Stimulated activated CD4-positive, alpha-beta T cell treated with anti-CD3 and anti-CD28 coated beads, TNF-alpha, amount 100 ng/mL, for 1 hour (primary cell): ENCODE results near the gene STK4.
A peak's percentile ranks its signal among the peaks of the same experiment; 100 is the strongest.

Experiments
- DNase-seq, 3 donors: peaks; one replicate each; pipeline ENCODE4 v3.0.0-alpha.2; 2020; ENCODE audit warnings: low read depth in 3 of 3, low spot score in 1 of 3

The STK4 gene

GRCh38 chr20:44952731-44953130, 13.6 kb upstream of the STK4 start:
- DNase-seq, result no peak

DNA sequence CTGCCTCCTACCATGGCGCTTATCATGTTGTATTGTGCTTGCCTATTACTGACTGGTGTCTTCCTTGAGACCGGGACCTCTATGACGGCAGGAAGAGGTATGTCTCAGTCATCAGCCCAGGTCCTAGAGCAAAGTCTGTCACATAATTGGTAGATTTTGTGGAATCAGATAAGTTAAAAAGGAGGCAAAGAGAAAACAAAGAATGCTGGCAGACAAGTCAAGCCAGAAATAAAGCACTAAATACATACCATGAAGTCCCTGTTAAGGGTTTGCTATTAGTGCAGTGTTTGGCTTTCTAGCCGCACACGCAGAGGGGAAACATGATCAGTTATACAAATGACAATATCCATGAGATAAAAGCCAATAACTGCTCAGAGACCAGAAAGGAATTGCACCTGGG, 12.1 kb upstream of the STK4 start:
- no peak for DNase-seq

- DNase-seq, result no peak
Observed at GRCh38 chr20:44955270-44955669, 11.0 kb upstream of the STK4 start.

GRCh38 chr20:44956410-44956809, 9.9 kb upstream of the STK4 start:
- DNase-seq, result no peak

- no peak for DNase-seq
Observed at GRCh38 chr20:44958276-44958675, 8.0 kb upstream of the STK4 start.

DNA sequence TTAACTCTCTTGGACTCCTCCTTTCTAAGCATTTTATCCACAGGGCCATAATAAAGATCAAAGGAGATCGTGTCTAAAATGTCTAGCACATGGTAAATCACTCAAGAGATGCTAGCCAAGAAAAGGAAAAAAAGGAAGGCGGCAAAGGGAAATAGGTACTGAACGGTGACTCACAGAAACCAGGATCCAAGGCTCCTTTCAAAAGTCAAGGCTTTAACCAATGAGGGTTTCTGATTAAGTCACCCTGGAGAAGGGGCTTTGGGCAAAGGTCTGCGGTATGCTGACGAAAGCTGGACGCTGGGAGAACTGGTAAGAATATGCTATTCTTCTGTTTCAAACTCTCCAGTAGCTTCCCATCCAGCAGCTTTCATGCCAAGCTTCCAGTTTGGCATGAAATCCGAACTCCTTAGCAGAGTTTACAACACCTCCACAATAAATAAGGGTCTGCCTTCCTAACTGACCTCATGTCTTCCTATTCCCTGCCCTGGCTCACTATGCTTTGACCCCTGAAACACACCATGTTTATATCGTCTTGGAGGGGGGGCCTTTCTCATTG, 7.2 kb upstream of the STK4 start:
- no peak for DNase-seq

- DNase-seq, result peak in 2 of 3 donors; percentile 34 to 52
Observed at GRCh38 chr20:44959638-44960102, 6.6 kb upstream of the STK4 start.

GRCh38 chr20:44960103-44960852, 6.0 kb upstream of the STK4 start, which contains the start of gene TOMM34:
Gene TOMM34, minus strand, starts transcription at chr20:44960397. Its CDS starts 64 bp downstream, at chr20:44960333.
- peak; percentile 82 to 95 (median 89) for DNase-seq

DNA sequence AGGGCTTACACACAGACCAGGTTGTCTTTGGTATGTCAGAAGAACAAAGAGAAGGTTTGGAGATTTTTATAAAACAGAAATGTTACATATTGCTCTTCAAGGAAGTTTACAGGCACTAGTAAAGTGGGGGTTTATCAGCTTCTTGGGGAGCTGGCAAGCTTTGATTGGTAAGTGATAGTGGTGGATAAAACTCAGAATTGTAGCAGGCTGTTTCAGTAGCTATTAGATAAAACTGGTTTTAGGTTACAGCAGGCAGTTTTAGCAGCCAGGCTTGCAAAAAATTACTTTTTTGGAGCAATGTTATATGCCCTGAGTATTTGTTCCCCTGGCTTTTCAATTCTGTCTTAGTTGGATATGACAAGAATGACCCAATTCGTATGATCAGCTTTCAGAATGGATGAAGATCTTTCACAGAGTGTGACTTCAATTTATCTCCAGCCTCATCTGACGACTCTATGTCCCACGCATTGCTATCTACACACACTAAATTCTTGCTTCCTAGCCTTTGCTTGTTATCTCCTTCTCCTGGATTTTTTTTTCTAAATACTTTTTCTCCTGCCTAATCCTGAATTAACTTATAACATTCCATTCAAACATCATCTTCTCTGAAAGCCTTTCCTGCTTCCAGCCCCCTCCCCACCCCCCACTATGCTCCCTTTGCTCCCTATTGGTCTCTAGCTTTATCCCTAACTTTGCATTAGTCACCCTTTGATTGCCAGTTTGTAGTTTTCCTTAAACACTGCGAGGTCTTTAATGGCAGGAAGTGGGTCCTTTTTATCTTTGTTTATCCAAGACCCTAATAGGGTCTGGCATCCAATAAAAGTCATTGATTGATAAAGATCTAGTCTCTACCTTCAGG, 5.1 kb upstream of the STK4 start:
- DNase-seq, result no peak

GRCh38 chr20:44961870-44962267, 4.4 kb upstream of the STK4 start:
- DNase-seq, result no peak

- no peak for DNase-seq
Observed at GRCh38 chr20:44962483-44962882, 3.8 kb upstream of the STK4 start.

- no peak for DNase-seq
Observed at GRCh38 chr20:44963325-44964215, 2.7 kb upstream of the STK4 start.

- no peak for DNase-seq
Observed at GRCh38 chr20:44965651-44966029, 672 bp upstream of the STK4 start.

DNA sequence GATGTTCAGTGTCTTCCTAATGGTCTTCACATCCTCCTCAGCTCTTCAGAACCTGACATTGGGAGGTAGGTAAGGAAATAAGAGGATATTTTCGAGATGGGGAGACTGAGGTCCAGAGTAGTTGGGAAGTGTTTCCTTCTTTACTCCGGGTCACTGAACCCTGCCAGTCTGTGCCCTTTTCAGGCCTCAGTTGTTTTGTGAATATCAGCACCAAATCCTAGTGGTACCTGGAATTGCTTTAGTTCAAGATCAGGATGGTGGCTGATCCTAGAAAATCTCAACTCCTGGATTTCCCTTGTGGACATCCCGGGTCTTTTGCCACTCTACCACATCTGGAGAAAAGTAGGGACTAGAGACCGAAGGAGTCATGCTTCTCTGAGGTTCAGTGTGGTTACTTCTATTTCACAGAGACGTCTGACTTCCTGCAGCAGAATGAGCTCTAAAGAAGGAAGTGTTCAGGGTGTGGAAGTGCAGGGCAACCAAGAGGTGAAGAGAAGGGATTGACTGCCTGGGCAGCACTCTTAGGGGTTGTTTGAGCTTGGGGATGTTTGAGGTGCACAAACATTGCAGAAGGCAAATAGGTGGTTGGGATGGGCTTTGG, 995 bp downstream of the STK4 start:
- peak in 1 of 3 donors; percentile 14 for DNase-seq

- DNase-seq, result no peak
Observed at GRCh38 chr20:44969300-44969894, 3.1 kb downstream of the STK4 start.

- no peak for DNase-seq
Observed at GRCh38 chr20:44970243-44970757, 4.0 kb downstream of the STK4 start.

GRCh38 chr20:44973053-44973452, 6.7 kb downstream of the STK4 start:
- DNase-seq, result no peak

DNA sequence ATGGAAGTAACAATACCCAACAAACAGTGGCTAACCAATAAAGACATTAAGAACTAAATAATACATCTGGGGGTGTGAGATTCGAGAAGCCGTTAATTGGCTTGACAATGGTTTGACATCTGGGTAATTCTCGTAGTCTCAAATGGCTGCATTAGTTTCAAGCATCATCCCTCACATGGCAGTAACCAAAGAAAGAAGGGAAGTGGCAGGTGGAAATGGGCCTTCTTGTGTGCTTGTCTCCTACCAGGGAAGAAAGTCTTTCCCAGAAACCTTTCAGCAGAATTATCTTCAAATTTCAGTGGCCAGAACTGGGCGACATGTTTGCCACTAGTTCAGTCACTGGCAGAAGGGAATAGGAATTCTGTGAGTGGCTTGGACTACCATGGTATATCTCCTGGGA, 10.4 kb downstream of the STK4 start:
- DNase-seq, result no peak

DNA sequence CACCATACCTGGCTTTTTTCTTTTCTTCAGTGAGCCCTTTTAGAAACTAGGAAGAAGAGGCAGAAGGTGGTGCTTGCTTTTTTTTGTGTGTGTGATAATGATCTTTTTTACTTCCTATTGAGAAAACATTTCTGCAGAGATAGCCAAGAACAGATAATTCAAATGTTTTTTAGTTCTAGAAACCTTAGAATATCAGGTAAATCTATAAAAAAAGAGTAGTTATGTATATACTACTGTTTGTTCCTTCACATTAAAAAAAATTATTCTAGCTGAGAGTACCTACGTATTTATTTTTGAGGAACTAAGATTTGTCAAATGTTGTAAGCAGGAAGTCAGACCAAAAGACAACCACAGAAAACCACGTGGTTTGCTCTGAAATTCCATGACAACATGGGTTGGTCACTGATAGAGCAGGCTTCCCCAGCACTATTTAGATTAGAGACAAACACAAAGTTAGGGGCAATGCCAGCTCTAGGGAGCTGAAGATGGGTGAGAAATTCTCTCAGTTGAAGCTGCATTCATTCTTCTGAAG, 12.8 kb downstream of the STK4 start:
- peak in 2 of 3 donors; percentile 45 to 48 for DNase-seq
